MM.1S (cell line): Measurements from ENCODE around the gene ANGPTL8.
A peak's percentile ranks its signal among the peaks of the same experiment; 100 is the strongest.

ENCODE experiments used
- DNase-seq: peaks from one replicate; pipeline ENCODE4 v3.0.0-alpha.2; 2015
- H2AFZ ChIP-seq: fragments of 300-600 bp; sonication (generic); 2 replicates; pipeline ENCODE4 v1.6.0; 2016; ENCODE audit warnings: antibody characterized with exemption, low read length
- H3F3A ChIP-seq: fragments of 300-600 bp; sonication (generic); 2 replicates; pipeline ENCODE4 v1.6.1; 2016; ENCODE audit warnings: mild to moderate bottlenecking, antibody characterized with exemption, low read length, moderate library complexity, mixed read lengths; ENCODE audit not compliant: insufficient read depth
- H3K27ac ChIP-seq: fragments of 300-600 bp; sonication (generic); 2 replicates; pipeline ENCODE4 v1.5.1; 2016; ENCODE audit warnings: mild to moderate bottlenecking, low read length
- H3K27me3 ChIP-seq: fragments of 300-600 bp; sonication (generic); replicated peaks from 2 replicates; pipeline ENCODE4 v1.6.0; 2016; ENCODE audit warnings: low read length; ENCODE audit not compliant: insufficient read depth
- H3K36me3 ChIP-seq: fragments of 300-600 bp; sonication (generic); replicated peaks from 2 replicates; pipeline ENCODE4 v1.6.1; 2016; ENCODE audit warnings: mild to moderate bottlenecking, low read length, mixed read lengths; ENCODE audit not compliant: insufficient read depth
- H3K4me1 ChIP-seq: fragments of 300-600 bp; sonication (generic); 2 replicates; pipeline ENCODE4 v1.6.1; 2016; ENCODE audit warnings: low read length, mixed read lengths
- H3K4me2 ChIP-seq: fragments of 300-600 bp; sonication (generic); 2 replicates; pipeline ENCODE4 v1.6.0; 2016; ENCODE audit warnings: low read depth, low read length
- H3K4me3 ChIP-seq: fragments of 300-600 bp; sonication (generic); 2 replicates; pipeline ENCODE4 v1.5.1; 2016; ENCODE audit warnings: low read length, mixed read lengths
- H3K79me2 ChIP-seq: fragments of 300-600 bp; sonication (generic); 2 replicates; pipeline ENCODE4 v1.6.1; 2016; ENCODE audit warnings: mixed run types, low read length, mixed read lengths
- H3K9ac ChIP-seq: fragments of 300-600 bp; sonication (generic); 2 replicates; pipeline ENCODE4 v1.6.1; 2016; ENCODE audit warnings: low read length, mixed read lengths
- H3K9me2 ChIP-seq: fragments of 300-600 bp; sonication (generic); replicated peaks from 2 replicates; pipeline ENCODE4 v1.6.1; 2016; ENCODE audit warnings: mild to moderate bottlenecking, low read length, mixed read lengths; ENCODE audit not compliant: insufficient read depth
- H3K9me3 ChIP-seq: fragments of 300-600 bp; sonication (generic); replicated peaks from 2 replicates; pipeline ENCODE4 v1.6.1; 2016; ENCODE audit warnings: mild to moderate bottlenecking, low read length, mixed read lengths; ENCODE audit not compliant: insufficient read depth
- H4K20me1 ChIP-seq: fragments of 300-600 bp; sonication (generic); 2 replicates; pipeline ENCODE4 v1.6.1; 2016; ENCODE audit warnings: mild to moderate bottlenecking, low read length, moderate library complexity, mixed read lengths; ENCODE audit not compliant: insufficient read depth
- CTCF ChIP-seq: fragments of 300-600 bp; sonication (generic); IDR thresholded peaks from 2 replicates; pipeline ENCODE4 v1.5.1; 2016; ENCODE audit warnings: antibody characterized with exemption, low read length, mixed read lengths
- EZH2 ChIP-seq: fragments of 300-600 bp; sonication (generic); optimal IDR thresholded peaks from 2 replicates; pipeline ENCODE3; 2017; ENCODE audit warnings: low read depth, mild to moderate bottlenecking, antibody characterized with exemption, low read length, mixed read lengths
- EZH2phosphoT487 ChIP-seq: fragments of 300-600 bp; sonication (generic); IDR thresholded peaks from 2 replicates; pipeline ENCODE4 v1.6.1; 2018; ENCODE audit warnings: antibody characterized with exemption, low read length

The ANGPTL8 gene

GRCh38 chr19:11204943-11205349 is 34.5 kb upstream of the ANGPTL8 start:
- no peaks in the 10 kb centered on the region for H3K27me3 ChIP-seq
- H2AFZ ChIP-seq, result no peak overlapping the region
- no peak overlapping the region for H3K4me3 ChIP-seq
- no peaks in the 10 kb centered on the region for H3K4me1 ChIP-seq
- H3K9me2 ChIP-seq, result no peaks in the 10 kb centered on the region
- no peaks in the 10 kb centered on the region for H3K79me2 ChIP-seq
- no peaks in the 10 kb centered on the region for H4K20me1 ChIP-seq
- H3K9ac ChIP-seq, result no peak overlapping the region
- DNase-seq, result no peak
- H3K27ac ChIP-seq, result no peak overlapping the region; the same call in 1 of the 2 replicates
- no peak for TF ChIP-seq EZH2phosphoT487
- no peak for TF ChIP-seq EZH2
- TF ChIP-seq CTCF, result no peak
- H3K36me3 ChIP-seq, result no peaks in the 10 kb centered on the region
- no peak overlapping the region for H3K4me2 ChIP-seq
- H3K9me3 ChIP-seq, result no peaks in the 10 kb centered on the region
- H3F3A ChIP-seq, result peaks cover 5% of the 10 kb centered on the region

GRCh38 chr19:11205939-11206570 is 33.4 kb upstream of the ANGPTL8 start:
- Histone ChIP-seq H3K9me3 (no peaks in the 10 kb centered on the region), H3K4me1 (no peaks in the 10 kb centered on the region), H3K9me2 (no peaks in the 10 kb centered on the region), H3K4me3 (no peak overlapping the region), H4K20me1 (no peaks in the 10 kb centered on the region), H3K27ac (peak overlapping the region; percentile 41; the same call in 1 of the 2 replicates), H3K36me3 (no peaks in the 10 kb centered on the region), H3K27me3 (no peaks in the 10 kb centered on the region), H3K9ac (no peak overlapping the region), H3F3A (peaks cover 5% of the 10 kb centered on the region), H2AFZ (no peak overlapping the region), H3K4me2 (no peak overlapping the region), H3K79me2 (no peaks in the 10 kb centered on the region)
- DNase-seq, result peak; percentile 42
- no peak for TF ChIP-seq CTCF
- TF ChIP-seq EZH2phosphoT487, result no peak
- TF ChIP-seq EZH2, result no peak

- no peak overlapping the region for H3K4me3 ChIP-seq
- no peak overlapping the region for H3K9ac ChIP-seq
- H3K4me1 ChIP-seq, result no peaks in the 10 kb centered on the region
- no peak overlapping the region for H3K27ac ChIP-seq
- peaks cover 13% of the 10 kb centered on the region for H3K27me3 ChIP-seq
- no peak for TF ChIP-seq EZH2phosphoT487
- no peak for TF ChIP-seq EZH2
- no peak for TF ChIP-seq CTCF
- no peaks in the 10 kb centered on the region for H3K79me2 ChIP-seq
- H3K4me2 ChIP-seq, result no peak overlapping the region
- no peaks in the 10 kb centered on the region for H4K20me1 ChIP-seq
- H2AFZ ChIP-seq, result no peak overlapping the region
- H3F3A ChIP-seq, result peaks cover 5% of the 10 kb centered on the region
- H3K36me3 ChIP-seq, result no peaks in the 10 kb centered on the region
- H3K9me3 ChIP-seq, result no peaks in the 10 kb centered on the region
- DNase-seq, result no peak
- no peaks in the 10 kb centered on the region for H3K9me2 ChIP-seq
Observed at GRCh38 chr19:11208561-11209471, 30.6 kb upstream of the ANGPTL8 start.
